NCI-H2107 (cell line): Measurements from ENCODE around the gene HDDC2.

Source experiments
- DNase-seq: peaks from one replicate; lab custom pipeline; 2025; lab: John Stamatoyannopoulos, UW

The HDDC2 gene

DNA sequence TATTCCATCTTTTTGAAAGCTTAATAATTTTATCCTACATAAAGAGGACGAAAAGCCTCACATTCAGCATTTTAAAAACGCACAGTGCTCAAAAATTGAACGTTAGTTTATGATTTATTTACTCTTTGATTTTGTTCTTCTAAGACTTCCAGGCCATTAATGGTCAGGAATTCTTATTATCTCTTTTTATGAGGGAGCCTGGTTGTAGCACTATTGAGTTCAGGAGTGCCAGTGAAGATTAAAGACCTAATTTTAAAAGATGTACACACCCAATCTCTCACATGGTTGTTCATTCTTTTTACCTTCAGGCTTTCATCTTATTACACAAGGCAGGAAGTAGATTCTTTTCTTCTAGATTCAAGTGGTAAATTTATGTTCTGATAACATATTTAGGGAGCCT is 68.6 kb downstream of the HDDC2 start:
- no peak for DNase-seq

DNA sequence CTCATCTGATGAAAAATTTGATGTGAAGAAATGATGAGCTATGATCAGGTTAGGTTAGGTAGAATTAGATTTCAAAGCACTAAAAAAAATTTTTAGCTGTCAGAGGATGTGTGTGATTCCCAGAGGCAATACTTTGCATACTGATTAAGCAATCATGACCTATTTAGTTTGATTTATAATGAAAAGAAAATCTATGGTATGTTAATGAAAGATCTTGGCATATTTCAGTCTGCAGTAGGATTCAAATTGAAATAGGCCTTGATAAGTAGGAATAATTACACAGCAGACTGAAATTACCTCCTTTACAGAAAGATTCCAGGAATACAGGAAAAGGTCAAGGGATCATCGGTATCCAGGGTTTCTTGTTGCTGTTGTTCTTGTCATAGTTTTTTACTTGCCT is 69.3 kb downstream of the HDDC2 start:
- DNase-seq, result no peak

DNA sequence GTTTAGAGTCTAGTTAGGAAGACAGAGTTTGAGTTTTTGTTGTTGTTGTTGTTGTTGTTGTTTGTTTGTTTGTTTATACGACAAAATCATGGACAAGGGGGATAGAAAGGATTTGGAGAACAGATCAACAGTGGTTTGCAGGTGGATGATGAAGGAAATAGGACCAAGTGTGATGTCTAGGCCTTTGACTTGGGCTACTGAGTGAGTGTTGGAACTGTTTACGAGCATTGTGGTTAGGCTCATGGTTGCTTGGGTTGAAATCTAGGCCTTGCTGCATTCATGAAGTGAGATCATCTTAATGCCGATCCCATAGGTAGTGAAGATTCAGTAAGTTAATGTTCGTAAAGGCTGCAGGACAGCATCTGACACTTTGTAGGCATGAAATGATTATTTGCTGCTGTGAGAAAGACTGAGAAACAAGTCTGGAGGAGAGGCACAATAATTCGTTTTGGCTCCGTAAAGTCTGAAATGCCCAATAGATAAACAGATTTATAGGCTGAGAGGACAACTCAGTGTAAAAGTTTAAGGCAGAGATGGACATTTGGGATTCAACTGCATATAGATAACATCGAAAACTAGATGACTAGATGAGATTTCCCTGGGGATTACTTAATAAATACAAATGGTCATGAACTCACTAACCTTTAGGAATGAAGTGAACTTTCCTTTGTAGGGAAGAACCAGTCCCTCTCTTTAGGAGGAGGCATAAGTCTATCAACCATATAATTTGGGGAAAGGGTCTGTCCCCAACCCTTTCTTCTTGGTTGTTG is 70.0 kb downstream of the HDDC2 start:
- no peak for DNase-seq

DNA sequence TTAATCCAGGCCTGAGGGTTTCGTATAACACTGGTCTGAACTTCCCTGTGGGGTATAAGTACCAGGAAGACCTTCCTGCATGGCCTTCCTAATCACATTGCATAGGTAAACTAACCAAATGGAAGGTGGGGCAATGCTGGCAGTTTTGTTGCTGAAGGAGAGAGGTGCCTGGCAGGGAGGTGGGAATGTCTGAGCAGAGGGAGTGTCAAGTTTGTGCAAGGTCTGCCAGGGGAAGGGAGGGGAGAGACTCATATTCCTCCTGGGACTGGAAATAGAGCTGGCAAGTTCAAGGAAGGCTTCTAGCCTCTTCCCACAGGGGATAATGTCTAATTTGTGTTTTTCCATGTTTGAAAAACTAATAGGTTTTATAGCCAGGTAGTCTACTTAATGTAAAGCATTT is 70.6 kb downstream of the HDDC2 start:
- no peak for DNase-seq

DNA sequence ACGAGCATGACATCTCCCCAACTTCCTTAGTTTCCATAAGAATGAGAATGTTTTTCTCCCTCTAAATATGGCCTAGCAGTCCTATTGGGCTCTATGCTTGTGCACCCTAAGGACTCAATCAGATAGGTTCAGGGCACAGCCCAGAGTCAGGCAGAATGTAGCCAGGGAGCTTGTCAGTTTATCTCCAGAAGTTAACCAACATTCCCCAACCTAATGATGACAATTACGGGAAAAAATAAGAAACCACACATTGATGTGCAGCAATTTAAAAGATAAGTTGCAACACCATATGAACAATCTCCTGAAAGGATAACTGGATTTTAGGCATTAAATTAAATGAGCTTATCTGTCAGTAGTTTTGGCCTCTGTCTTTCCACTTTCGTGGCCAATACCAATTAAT is 71.1 kb downstream of the HDDC2 start:
- DNase-seq, result no peak

DNA sequence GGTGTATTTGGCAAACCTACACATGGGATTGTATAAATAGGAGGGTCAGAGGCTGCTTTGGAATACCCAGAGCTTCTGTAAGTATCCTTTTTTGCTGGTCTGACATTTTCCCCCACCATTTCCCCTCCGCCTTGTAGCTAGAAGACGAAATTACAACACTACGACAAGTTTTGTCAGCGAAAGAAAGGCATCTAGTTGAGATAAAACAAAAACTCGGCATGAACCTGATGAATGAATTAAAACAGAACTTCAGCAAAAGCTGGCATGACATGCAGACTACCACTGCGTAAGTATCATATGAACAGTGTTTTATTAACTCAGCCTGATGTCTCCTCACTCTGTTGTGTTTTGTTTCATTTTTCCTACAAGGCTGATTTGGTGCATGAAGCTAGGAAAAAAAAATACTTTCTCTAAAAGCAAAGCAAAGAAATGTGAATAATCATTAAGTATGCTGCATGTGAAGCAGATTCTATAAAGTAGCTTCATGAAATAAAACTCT is 72.7 kb downstream of the HDDC2 start:
- no peak for DNase-seq

DNA sequence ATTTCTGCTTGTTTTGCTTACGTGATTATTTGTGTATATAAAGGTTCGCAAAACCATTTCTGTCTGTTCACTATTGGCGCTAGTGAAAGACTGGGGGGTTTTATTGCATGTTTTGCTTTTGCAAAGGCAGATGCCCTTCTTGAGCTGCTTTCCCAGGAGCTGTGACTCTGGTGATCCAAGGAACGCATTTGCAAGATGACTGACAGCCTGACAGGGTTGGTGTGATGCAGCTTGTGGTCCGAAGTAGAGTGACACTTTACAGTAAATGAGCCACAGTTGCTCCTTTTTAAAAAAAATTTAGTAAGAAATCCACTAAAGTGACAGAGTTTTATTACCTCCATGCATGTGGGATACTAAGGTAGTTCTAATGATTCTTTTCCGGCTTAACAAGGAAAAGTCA is 74.5 kb downstream of the HDDC2 start:
- DNase-seq, result no peak
